Measurements from ENCODE around the gene RERE.

RERE gene

GRCh38 chr1:8312235-8313218, 504.9 kb downstream of the RERE start:
- no peak overlapping the region for H3K4me3 ChIP-seq (ENCODE audit: low read length)
- no peak for DNase-seq (ENCODE audit: low read depth, low spot score)

DNA sequence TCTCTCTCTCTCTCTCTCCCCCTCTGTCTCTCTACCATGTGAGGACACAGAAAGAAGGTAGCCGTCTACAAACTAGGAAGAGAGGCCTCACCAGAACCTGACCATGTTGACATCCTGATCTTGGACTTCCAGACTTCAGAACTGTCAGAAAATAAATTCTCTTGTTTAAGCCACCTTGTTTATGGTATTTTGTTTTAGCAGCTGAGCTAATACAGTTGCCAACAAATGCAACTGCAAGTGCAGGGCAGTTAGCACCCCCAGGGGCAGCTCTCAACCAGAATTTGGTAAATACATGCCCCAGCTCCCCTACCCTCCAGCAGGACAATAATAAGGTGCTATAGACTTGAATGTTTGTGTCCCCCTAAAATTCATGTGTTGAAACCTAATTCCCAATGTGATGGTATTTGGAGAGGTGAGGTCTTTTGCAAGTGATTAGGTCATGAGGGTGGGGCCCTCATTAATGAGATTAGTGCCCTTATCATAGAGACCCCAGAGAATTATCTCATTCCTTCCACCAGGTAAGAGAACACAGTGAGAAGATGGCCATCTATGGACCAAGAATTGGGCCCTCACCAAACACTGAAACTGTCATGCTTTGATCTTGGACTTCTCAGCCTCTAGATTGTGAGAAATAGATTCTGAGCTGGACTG, 506.2 kb downstream of the RERE start:
- DNase-seq (ENCODE audit: low read depth, low spot score), result no peak
- no peak overlapping the region for H3K4me3 ChIP-seq (ENCODE audit: low read length)

- no peak overlapping the region for H3K4me3 ChIP-seq (ENCODE audit: low read length)
- no peak for DNase-seq (ENCODE audit: low read depth, low spot score)
Observed at GRCh38 chr1:8307628-8308027, 509.8 kb downstream of the RERE start.

DNA sequence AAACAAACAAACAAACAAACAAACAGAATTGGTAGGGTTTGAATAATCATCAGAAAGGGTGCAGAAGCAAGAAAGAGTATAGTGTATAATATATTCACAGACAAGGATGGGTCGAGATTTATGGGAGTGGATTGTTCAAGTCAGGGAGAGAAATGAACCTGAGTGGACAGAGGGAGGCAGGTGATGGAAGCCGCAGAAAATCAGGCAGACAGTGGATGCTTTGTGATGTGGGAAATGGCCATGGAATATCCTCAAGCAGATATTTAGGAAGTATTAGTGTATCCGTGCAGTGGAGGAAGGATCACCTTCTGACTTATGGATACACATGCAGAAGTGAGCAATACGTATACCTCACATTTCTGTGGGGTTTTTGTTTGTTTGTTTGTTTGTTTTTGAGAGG, 513.6 kb downstream of the RERE start:
- no peak overlapping the region for H3K4me3 ChIP-seq (ENCODE audit: low read length)
- DNase-seq (ENCODE audit: low read depth, low spot score), result no peak

DNA sequence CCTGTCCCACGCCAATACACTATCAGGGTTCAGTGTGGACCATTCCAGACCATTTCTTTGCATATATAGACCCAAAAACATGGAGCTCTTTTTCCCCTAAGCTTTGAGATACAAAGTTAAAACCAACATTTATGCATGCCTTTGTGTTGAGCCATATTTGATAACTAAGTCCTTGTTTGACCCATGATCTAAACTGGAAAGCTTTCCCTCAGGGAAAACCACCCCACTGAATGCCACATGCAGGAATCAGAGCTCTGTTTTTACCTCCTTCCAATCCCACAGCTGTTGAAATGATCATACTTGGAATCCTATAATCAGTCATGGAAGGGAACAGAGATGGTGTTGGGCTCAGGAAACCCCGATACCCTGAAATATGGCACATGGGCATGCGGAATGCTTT, 514.3 kb downstream of the RERE start:
- no peak overlapping the region for H3K4me3 ChIP-seq (ENCODE audit: low read length)
- DNase-seq (ENCODE audit: low read depth, low spot score), result no peak
